Natural killer cell (primary cell): Measurements from ENCODE around the gene ESYT2. TPM values are rescaled to one million over a fixed set of nuclear protein-coding genes. Genes with fewer than 3 reads are reported as not detected.

ENCODE experiments used
- ATAC-seq, 3 donors: fragments of 150-1000 bp in 2 of 3; fragments of 200-7000 bp in 1 of 3; cut with Tn5 transposase; 1 replicate in 1 of 3; 2 replicates in 2 of 3; pipeline ENCODE4 v1.10.0; 2021; ENCODE audit warnings: mild to moderate bottlenecking in 2 of 3, moderate library complexity in 2 of 3
- DNase-seq, 2 donors: peaks; one replicate each; pipeline versions ENCODE4 v3.0.0 to v3.0.0-alpha.2; 2013 to 2021; ENCODE audit warnings: mixed read lengths in 1 of 2
- H3K27ac ChIP-seq: one replicate; pipeline ENCODE4 v1.5.1; 2013; ENCODE audit warnings: mild to moderate bottlenecking, low read length
- H3K27me3 ChIP-seq: one replicate; pipeline ENCODE4 v1.6.1; 2013; ENCODE audit warnings: low read length; ENCODE audit not compliant: control insufficient read depth, insufficient read depth
- H3K36me3 ChIP-seq: one replicate; pipeline ENCODE4 v1.6.1; 2013; ENCODE audit warnings: low read length; ENCODE audit not compliant: control insufficient read depth, insufficient read depth
- H3K4me1 ChIP-seq: one replicate; pipeline ENCODE4 v1.6.1; 2013; ENCODE audit warnings: low read length; ENCODE audit not compliant: control insufficient read depth, insufficient read depth
- H3K4me3 ChIP-seq: one replicate; pipeline ENCODE4 v1.5.1; 2013; ENCODE audit warnings: low read length
- H3K9me3 ChIP-seq: one replicate; pipeline ENCODE4 v1.6.1; 2013; ENCODE audit warnings: low read length; ENCODE audit not compliant: control insufficient read depth, insufficient read depth
- H3K27ac Mint-ChIP-seq, 2 donors: one replicate each; pipeline ENCODE4 v1.8.0; 2022; ENCODE audit warnings: mild to moderate bottlenecking in 2 of 2, mixed read lengths in 2 of 2, moderate library complexity in 1 of 2
- H3K27me3 Mint-ChIP-seq, 2 donors: one replicate each; pipeline ENCODE4 v1.8.0; 2022; ENCODE audit warnings: low read depth in 2 of 2, mixed read lengths in 2 of 2
- H3K36me3 Mint-ChIP-seq: one replicate; pipeline ENCODE4 v1.8.0; 2022; ENCODE audit warnings: mixed read lengths
- H3K4me1 Mint-ChIP-seq, 2 donors: one replicate each; pipeline ENCODE4 v1.8.0; 2022; ENCODE audit warnings: mixed read lengths in 2 of 2
- H3K4me3 Mint-ChIP-seq: one replicate; pipeline ENCODE4 v1.8.0; 2022; ENCODE audit warnings: mild to moderate bottlenecking, moderate library complexity, mixed read lengths
- H3K9me3 Mint-ChIP-seq, 2 donors: one replicate each; pipeline ENCODE4 v1.8.0; 2022; ENCODE audit warnings: mixed read lengths in 2 of 2
- WGBS: methylation state at CpG from one replicate; pipeline ENCODE4 v1.1.7; 2013; ENCODE audit warnings: missing lambda C conversion rate; ENCODE audit not compliant: insufficient coverage; 5-methylcytosine and 5-hydroxymethylcytosine counted together
- intact Hi-C: fragments of 100-400 bp; cut with micrococcal nuclease; formaldehyde crosslinking; loops from one replicate; pipeline ENCODE4 v1.14.2; 2022
- total RNA-seq, 4 donors: library from RNA; stranded (reverse); fragments of 120-200 nt in 1 of 4; gene quantifications; one replicate each; pipeline versions ENCODE4 v1.2.3 to v1.2.4, GENCODE V29; 2013 to 2022
- TF ChIP-seq, protein P1 (sequence below): fragments of 200-600 bp; IDR thresholded peaks from one replicate; pipeline ENCODE4 v1.8.0; 2022; ENCODE audit warnings: antibody characterized with exemption

ESYT2 gene
- total RNA-seq, 3 donors from 2014 or later (not counting 1 experiment from before 2014, with no cell fraction given) = 137 to 163 (median 160) TPM

DNA sequence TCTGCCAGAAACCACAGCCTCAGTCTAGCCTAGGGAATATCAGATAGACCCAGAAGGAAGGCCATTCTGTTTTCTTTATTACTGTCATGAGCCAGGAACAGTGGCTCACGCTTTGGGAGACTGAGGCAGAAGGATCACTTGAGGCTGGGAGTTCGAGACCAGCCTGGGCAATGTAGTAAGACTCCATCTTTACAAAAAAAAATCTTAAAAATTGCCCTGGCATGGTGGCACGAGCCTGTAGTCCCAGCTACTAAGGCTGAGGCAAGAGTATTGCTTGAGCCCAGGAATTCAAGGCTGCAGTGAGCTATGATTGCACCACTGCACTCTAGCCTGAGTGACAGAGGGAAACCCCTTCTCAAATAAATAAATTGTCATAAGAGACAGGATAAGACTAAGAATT, 3.7 kb upstream of the ESYT2 start:
- no peaks in the 10 kb centered on the region for H3K27me3 ChIP-seq
- ATAC-seq (no peak), DNase-seq (no peak)
- no peaks in the 10 kb centered on the region for H3K36me3 ChIP-seq
- H3K27ac ChIP-seq = no peak overlapping the region
- H3K9me3 Mint-ChIP-seq = no peaks in the 10 kb centered on the region
- 93% methylated on average over 3 of the region's 3 CpGs for WGBS
- peaks cover 22 to 24% of the 10 kb centered on the region in 2 donors for H3K4me1 Mint-ChIP-seq
- intact Hi-C loops = no loop called here
- no peak overlapping the region for H3K27ac Mint-ChIP-seq
- H3K36me3 Mint-ChIP-seq = peaks cover 2% of the 10 kb centered on the region
- TF ChIP-seq, protein P1, sequence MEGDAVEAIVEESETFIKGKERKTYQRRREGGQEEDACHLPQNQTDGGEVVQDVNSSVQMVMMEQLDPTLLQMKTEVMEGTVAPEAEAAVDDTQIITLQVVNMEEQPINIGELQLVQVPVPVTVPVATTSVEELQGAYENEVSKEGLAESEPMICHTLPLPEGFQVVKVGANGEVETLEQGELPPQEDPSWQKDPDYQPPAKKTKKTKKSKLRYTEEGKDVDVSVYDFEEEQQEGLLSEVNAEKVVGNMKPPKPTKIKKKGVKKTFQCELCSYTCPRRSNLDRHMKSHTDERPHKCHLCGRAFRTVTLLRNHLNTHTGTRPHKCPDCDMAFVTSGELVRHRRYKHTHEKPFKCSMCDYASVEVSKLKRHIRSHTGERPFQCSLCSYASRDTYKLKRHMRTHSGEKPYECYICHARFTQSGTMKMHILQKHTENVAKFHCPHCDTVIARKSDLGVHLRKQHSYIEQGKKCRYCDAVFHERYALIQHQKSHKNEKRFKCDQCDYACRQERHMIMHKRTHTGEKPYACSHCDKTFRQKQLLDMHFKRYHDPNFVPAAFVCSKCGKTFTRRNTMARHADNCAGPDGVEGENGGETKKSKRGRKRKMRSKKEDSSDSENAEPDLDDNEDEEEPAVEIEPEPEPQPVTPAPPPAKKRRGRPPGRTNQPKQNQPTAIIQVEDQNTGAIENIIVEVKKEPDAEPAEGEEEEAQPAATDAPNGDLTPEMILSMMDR = no peak
- no peak overlapping the region for H3K4me3 Mint-ChIP-seq
- H3K4me1 ChIP-seq = peaks cover 10% of the 10 kb centered on the region
- H3K27me3 Mint-ChIP-seq = no peaks in the 10 kb centered on the region
- H3K9me3 ChIP-seq = no peaks in the 10 kb centered on the region
- H3K4me3 ChIP-seq = no peak overlapping the region

DNA sequence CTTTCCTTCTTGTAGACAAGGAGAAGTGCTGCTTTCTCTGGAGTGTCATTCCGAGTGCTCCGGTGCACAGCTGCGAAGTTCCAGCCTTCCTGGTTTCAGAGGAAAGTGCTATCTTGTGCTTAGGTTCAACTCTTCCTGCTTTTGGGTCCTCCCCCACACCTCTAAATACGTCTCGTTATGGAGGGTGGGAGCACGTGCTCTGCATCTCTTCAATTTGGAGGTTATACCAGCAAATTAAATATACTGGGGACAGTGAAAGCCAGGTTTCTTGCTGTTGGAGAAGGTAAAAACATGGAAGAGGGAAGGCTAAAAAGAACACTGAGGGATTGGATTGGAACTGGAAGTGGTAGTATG, 2.4 kb upstream of the ESYT2 start:
- H3K27me3 Mint-ChIP-seq = no peaks in the 10 kb centered on the region
- H3K9me3 Mint-ChIP-seq = no peaks in the 10 kb centered on the region
- ATAC-seq = no peak
- no peak for DNase-seq
- Histone ChIP-seq H3K27me3 (no peaks in the 10 kb centered on the region), H3K27ac (no peak overlapping the region), H3K4me3 (no peak overlapping the region), H3K9me3 (no peaks in the 10 kb centered on the region), H3K36me3 (no peaks in the 10 kb centered on the region), H3K4me1 (peaks cover 19% of the 10 kb centered on the region)
- WGBS = 100% methylated on average over 6 of the region's 6 CpGs
- H3K4me1 Mint-ChIP-seq = peaks cover 31 to 33% of the 10 kb centered on the region in 2 donors
- intact Hi-C loops = no loop called here
- peaks cover 12% of the 10 kb centered on the region for H3K36me3 Mint-ChIP-seq
- peak overlapping the region; percentile 32 for H3K4me3 Mint-ChIP-seq
- TF ChIP-seq, protein P1 = no peak
- H3K27ac Mint-ChIP-seq = peak overlapping the region in 1 of 2 donors; percentile 92

DNA sequence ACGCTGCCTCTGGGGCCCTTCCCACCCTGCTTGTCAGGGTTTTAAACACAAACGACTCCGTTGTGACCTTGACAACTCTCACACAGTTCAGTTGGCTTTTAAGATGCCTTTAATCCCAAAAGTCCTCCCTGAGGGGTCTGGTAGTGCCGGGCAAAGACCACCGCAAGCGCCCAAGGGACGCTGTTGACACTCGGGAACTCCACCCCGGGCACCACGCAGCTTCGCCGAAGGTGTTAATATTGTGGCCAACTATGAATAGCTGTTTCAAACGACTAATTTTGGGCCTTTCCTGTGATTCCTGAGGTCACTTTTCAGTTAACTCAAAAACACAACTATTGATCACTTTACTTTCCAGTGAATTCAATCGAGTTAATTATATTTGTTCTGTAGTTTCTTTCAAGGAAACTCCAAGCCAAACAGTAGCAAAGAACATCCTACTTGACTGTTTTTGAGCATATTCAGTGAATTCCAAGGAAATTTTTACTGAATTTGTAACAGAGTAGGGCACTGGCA, 958 bp upstream of the ESYT2 start:
- ATAC-seq = no peak
- Mint-ChIP-seq H3K36me3 (peaks cover 12% of the 10 kb centered on the region), H3K4me3 (peak overlapping the region; percentile 83), H3K4me1 (peaks cover 37 to 39% of the 10 kb centered on the region in 2 donors), H3K27me3 (no peaks in the 10 kb centered on the region), H3K27ac (peak overlapping the region; percentile 82 to 92), H3K9me3 (no peaks in the 10 kb centered on the region)
- DNase-seq = no peak
- TF ChIP-seq, protein P1 = no peak
- peak overlapping the region; percentile 97 for H3K27ac ChIP-seq
- no peaks in the 10 kb centered on the region for H3K36me3 ChIP-seq
- H3K27me3 ChIP-seq = no peaks in the 10 kb centered on the region
- intact Hi-C loops = loop anchor here (1.0 kb wide), 1 partner anchor 26 kb away; no protein-coding TSS in a partner anchor
- peak overlapping the region; percentile 51 for H3K4me3 ChIP-seq
- 1% methylated on average over 13 of the region's 14 CpGs for WGBS
- H3K4me1 ChIP-seq = peaks cover 31% of the 10 kb centered on the region
- H3K9me3 ChIP-seq = no peaks in the 10 kb centered on the region

DNA sequence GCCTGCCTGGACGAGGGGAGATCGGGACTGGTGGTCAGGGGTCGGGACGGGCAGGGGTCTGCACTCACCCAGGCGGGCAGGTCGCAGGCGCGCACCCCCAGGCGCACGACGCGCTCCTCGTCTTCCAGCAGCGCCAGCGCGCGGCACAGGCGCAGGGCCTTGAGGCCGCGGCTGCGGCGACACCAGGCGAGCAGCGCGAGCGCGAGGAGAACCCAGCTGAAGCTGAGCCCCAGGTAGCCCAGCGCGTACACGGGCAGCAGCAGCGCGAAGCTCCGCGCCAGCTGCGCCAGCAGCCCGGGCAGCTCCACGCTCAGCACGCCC, 328 bp downstream of the ESYT2 start:
- Mint-ChIP-seq H3K36me3 (peaks cover 12% of the 10 kb centered on the region), H3K9me3 (no peaks in the 10 kb centered on the region), H3K4me1 (peaks cover 43 to 47% of the 10 kb centered on the region in 2 donors), H3K4me3 (peak overlapping the region; percentile 80), H3K27ac (peak overlapping the region; percentile 82 to 92), H3K27me3 (no peaks in the 10 kb centered on the region)
- Histone ChIP-seq H3K36me3 (no peaks in the 10 kb centered on the region), H3K4me1 (peaks cover 38% of the 10 kb centered on the region), H3K27ac (peak overlapping the region; percentile 84), H3K9me3 (no peaks in the 10 kb centered on the region), H3K4me3 (peak overlapping the region; percentile 67), H3K27me3 (no peaks in the 10 kb centered on the region)
- TF ChIP-seq, protein P1 = no peak
- under 1% methylated on average over 38 of the region's 38 CpGs for WGBS
- intact Hi-C loops = loop anchor here (1.0 to 5.0 kb wide), 3 partner anchors 11 to 148 kb away; no protein-coding TSS in a partner anchor
- ATAC-seq (peak; percentile 29 to 58 (median 38)), DNase-seq (peak in 1 of 2 donors; percentile 89)
